HFFc6 (cell line): ENCODE data around the gene TUFT1. TPM values are rescaled to one million over a fixed set of nuclear protein-coding genes. Genes with fewer than 3 reads are reported as not detected.
"Not testable (repeated sequence)": the region's sequence is repeated elsewhere in the genome, so short reads cannot be mapped to it uniquely, and the experiment has no call there.

Experiments
- DNase-seq: peaks from one replicate; pipeline ENCODE4 v3.0.0-alpha.2; 2018
- H3K27ac Mint-ChIP-seq: 2 replicates; pipeline ENCODE4 v1.8.0; 2020; ENCODE audit warnings: mild to moderate bottlenecking, mixed read lengths
- H3K27me3 Mint-ChIP-seq: 2 replicates; pipeline ENCODE4 v1.8.0; 2021; ENCODE audit warnings: mild to moderate bottlenecking, moderate library complexity, mixed read lengths; ENCODE audit not compliant: insufficient read depth
- H3K36me3 Mint-ChIP-seq: 2 replicates; pipeline ENCODE4 v1.8.0; 2021; ENCODE audit warnings: low read depth, mixed read lengths
- H3K4me1 Mint-ChIP-seq: 2 replicates; pipeline ENCODE4 v1.8.0; 2020; ENCODE audit warnings: low read depth, mixed read lengths
- H3K4me3 Mint-ChIP-seq: 2 replicates; pipeline ENCODE4 v1.8.0; 2020; ENCODE audit warnings: mild to moderate bottlenecking, moderate library complexity, mixed read lengths
- H3K9me3 Mint-ChIP-seq: 2 replicates; pipeline ENCODE4 v1.8.0; 2020; ENCODE audit warnings: mild to moderate bottlenecking, mixed read lengths
- CTCF ChIP-seq: fragments of 200-600 bp; sonication (generic); IDR thresholded peaks from 2 replicates; pipeline ENCODE4 v1.5.0; 2021; ENCODE audit warnings: antibody characterized with exemption, mild to moderate bottlenecking
- total RNA-seq, 6 experiments: library from RNA; stranded (reverse); fragmentation: NEBNext Ultra II Directional; extraction: Animal tissue kit (Norgen Biotek cat#: 25700); gene quantifications; 2 replicates in 1 of 6; 3 replicates in 5 of 6; pipeline ENCODE4 v1.2.3, GENCODE V29; 2021

The TUFT1 gene
- total RNA-seq, 6 experiments from 2014 or later, result 6.5 to 20.2 (median 7.3) TPM

GRCh38 chr1:151516031-151516511, 24.0 kb upstream of the TUFT1 start:
- Mint-ChIP-seq H3K4me1 (peaks cover 27% of the 10 kb centered on the region), H3K27ac (no peak overlapping the region), H3K36me3 (no peaks in the 10 kb centered on the region), H3K27me3 (peaks cover 17% of the 10 kb centered on the region), H3K9me3 (no peaks in the 10 kb centered on the region), H3K4me3 (no peak overlapping the region)
- no peak for TF ChIP-seq CTCF
- DNase-seq, result no peak

GRCh38 chr1:151518431-151518830, 21.7 kb upstream of the TUFT1 start:
- Mint-ChIP-seq H3K4me3 (no peak overlapping the region), H3K4me1 (peaks cover 22% of the 10 kb centered on the region), H3K36me3 (no peaks in the 10 kb centered on the region), H3K9me3 (no peaks in the 10 kb centered on the region), H3K27ac (no peak overlapping the region), H3K27me3 (peaks cover 14% of the 10 kb centered on the region)
- no peak for TF ChIP-seq CTCF
- DNase-seq, result no peak

GRCh38 chr1:151518936-151519335, 21.2 kb upstream of the TUFT1 start:
- Mint-ChIP-seq H3K27me3 (peaks cover 14% of the 10 kb centered on the region), H3K9me3 (no peaks in the 10 kb centered on the region), H3K27ac (no peak overlapping the region), H3K4me3 (no peak overlapping the region), H3K36me3 (no peaks in the 10 kb centered on the region), H3K4me1 (peaks cover 19% of the 10 kb centered on the region)
- no peak for DNase-seq
- no peak for TF ChIP-seq CTCF

GRCh38 chr1:151519667-151520066, 20.4 kb upstream of the TUFT1 start:
- H3K4me1 Mint-ChIP-seq, result peaks cover 19% of the 10 kb centered on the region
- no peak for DNase-seq
- no peaks in the 10 kb centered on the region for H3K36me3 Mint-ChIP-seq
- no peak overlapping the region; the same call in 1 of the 2 replicates for H3K4me3 Mint-ChIP-seq
- no peaks in the 10 kb centered on the region for H3K9me3 Mint-ChIP-seq
- TF ChIP-seq CTCF, result no peak
- H3K27ac Mint-ChIP-seq, result no peak overlapping the region
- H3K27me3 Mint-ChIP-seq, result peaks cover 7% of the 10 kb centered on the region

GRCh38 chr1:151520359-151520758, 19.8 kb upstream of the TUFT1 start:
- H3K36me3 Mint-ChIP-seq, result no peaks in the 10 kb centered on the region
- DNase-seq, result no peak
- no peak for TF ChIP-seq CTCF
- no peaks in the 10 kb centered on the region for H3K9me3 Mint-ChIP-seq
- peak overlapping the region; percentile 44; the same call in 1 of the 2 replicates for H3K27ac Mint-ChIP-seq
- H3K27me3 Mint-ChIP-seq, result peaks cover 10% of the 10 kb centered on the region
- H3K4me3 Mint-ChIP-seq, result peak overlapping the region; percentile 33
- peaks cover 19% of the 10 kb centered on the region for H3K4me1 Mint-ChIP-seq

- Mint-ChIP-seq H3K27me3 (peaks cover 15% of the 10 kb centered on the region), H3K4me1 (peaks cover 19% of the 10 kb centered on the region)
- not testable (repeated sequence) for H3K36me3 Mint-ChIP-seq, H3K9me3 Mint-ChIP-seq, DNase-seq, H3K27ac Mint-ChIP-seq, H3K4me3 Mint-ChIP-seq
Observed at GRCh38 chr1:151522427-151522826, 17.7 kb upstream of the TUFT1 start.
